Activated T-cell treated with anti-CD3 and anti-CD28 coated beads, Interleukin-2, amount 50 U/mL, for 24 hours (primary cell): Measurements from ENCODE around the gene ZBTB7A.

ENCODE experiments used
- DNase-seq: peaks from one replicate; pipeline ENCODE4 v3.0.0-alpha.2; 2020
- H3K27ac Mint-ChIP-seq: 2 replicates; pipeline ENCODE4 v1.8.0; 2020; ENCODE audit warnings: mild to moderate bottlenecking, mixed read lengths
- H3K27me3 Mint-ChIP-seq: 2 replicates; pipeline ENCODE4 v1.8.0; 2020; ENCODE audit warnings: mixed read lengths
- H3K36me3 Mint-ChIP-seq: 2 replicates; pipeline ENCODE4 v1.8.0; 2020; ENCODE audit warnings: low read depth, mixed read lengths
- H3K4me1 Mint-ChIP-seq: 2 replicates; pipeline ENCODE4 v1.8.0; 2020; ENCODE audit warnings: low read depth, mixed read lengths
- H3K4me3 Mint-ChIP-seq: 2 replicates; pipeline ENCODE4 v1.8.0; 2020; ENCODE audit warnings: mild to moderate bottlenecking, moderate library complexity, mixed read lengths
- H3K9me3 Mint-ChIP-seq: 2 replicates; pipeline ENCODE4 v1.8.0; 2020; ENCODE audit warnings: mixed read lengths

ZBTB7A gene

DNA sequence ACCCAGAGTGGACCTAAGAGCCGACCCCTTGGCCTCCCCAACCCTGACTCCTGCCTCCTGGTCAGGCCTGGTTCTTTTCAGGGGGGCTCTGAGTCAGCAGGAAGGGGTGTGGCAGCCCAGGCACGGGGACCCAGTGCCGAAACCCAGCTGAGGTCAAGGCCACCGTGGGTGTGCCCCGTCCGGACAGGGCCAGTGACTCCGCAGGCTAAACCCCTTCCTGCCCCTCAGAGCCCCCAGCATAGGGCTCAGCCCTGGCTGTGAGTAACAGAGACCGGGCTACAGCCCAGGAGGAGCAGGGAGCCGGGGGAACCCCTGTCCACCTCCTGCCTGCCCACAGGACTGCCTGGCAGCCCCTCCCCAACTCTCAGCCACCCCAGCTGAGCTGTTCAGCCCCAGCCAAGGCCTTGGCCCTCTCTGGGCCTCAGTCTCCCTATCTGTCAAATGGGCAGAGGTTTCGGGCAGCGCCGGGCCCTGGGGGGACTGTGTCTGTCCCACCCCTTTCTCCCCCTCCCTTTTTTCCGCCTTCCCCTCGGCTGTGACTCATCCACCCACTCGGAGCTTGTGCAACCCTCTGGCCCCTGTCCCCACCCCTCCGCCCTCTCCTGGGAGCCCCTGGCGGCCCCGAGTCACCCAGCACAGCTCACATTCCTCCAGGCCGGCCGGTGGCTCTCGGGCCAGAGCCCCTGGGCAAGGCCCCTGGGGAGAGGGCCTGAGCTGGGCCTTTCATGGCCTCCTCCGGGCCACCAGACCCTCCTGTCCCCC lies 8.6 kb downstream of the ZBTB7A start:
- Mint-ChIP-seq H3K36me3 (peaks cover 60% of the 10 kb centered on the region), H3K27me3 (no peaks in the 10 kb centered on the region), H3K9me3 (no peaks in the 10 kb centered on the region), H3K4me3 (peak overlapping the region; percentile 27), H3K27ac (peak overlapping the region; percentile 93), H3K4me1 (peaks cover 58% of the 10 kb centered on the region)
- DNase-seq = peak; percentile 80

- Mint-ChIP-seq H3K27ac (peak overlapping the region; percentile 26), H3K4me1 (peaks cover 55% of the 10 kb centered on the region), H3K4me3 (no peak overlapping the region), H3K27me3 (no peaks in the 10 kb centered on the region), H3K36me3 (peaks cover 66% of the 10 kb centered on the region), H3K9me3 (no peaks in the 10 kb centered on the region)
- no peak for DNase-seq
Observed at GRCh38 chr19:4055209-4055552, 11.5 kb downstream of the ZBTB7A start.

GRCh38 chr19:4054441-4055208 lies 12.1 kb downstream of the ZBTB7A start:
- Mint-ChIP-seq H3K4me3 (no peak overlapping the region), H3K36me3 (peaks cover 71% of the 10 kb centered on the region), H3K4me1 (peaks cover 56% of the 10 kb centered on the region), H3K9me3 (no peaks in the 10 kb centered on the region), H3K27ac (no peak overlapping the region), H3K27me3 (no peaks in the 10 kb centered on the region)
- no peak for DNase-seq

DNA sequence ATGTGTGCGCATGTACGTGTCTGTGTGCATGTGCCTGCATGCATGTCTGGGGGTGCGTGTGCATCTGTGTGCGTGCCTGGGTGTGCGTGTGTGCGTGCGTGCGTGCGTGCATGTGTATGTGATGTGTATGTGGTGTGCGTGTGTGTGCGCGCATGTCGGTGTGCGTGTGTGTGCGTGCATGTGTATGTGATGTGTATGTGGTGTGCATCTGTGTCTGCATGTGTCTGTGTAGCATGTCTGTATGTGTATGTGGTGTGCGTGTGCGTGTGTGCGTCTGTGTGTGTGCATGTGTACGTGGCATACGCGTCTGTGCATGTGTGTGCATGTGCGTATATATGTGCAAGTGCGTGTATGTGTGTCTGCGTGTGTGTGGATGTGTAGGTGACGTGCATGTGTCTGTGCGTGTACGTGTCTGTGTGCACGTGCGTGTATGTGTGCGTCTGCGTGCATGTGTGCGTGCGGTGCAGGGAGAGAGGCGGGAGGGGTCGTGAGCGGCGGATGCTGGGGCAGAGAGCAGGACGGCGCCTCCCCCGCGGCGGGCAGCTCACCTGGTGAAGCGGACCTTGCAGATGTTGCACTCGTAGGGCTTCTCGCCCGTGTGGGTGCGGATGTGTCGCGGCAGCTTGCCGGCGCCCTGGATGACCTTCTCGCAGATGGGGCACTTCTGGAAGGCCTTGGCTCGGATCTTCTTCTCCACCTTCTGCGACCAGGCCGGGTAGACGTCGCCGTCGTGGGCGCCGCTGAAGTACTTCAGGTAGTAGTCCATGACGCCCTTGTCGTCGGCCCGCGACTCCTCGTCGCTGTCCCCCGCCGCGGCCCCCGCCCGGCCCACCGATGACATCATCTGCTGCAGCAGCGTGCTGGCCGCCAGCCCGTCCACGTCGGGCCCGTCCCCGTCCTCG lies 13.0 kb downstream of the ZBTB7A start:
- peak overlapping the region; percentile 74 for H3K27ac Mint-ChIP-seq
- H3K4me1 Mint-ChIP-seq = peaks cover 54% of the 10 kb centered on the region
- H3K36me3 Mint-ChIP-seq = peaks cover 78% of the 10 kb centered on the region
- no peaks in the 10 kb centered on the region for H3K9me3 Mint-ChIP-seq
- no peak overlapping the region for H3K4me3 Mint-ChIP-seq
- H3K27me3 Mint-ChIP-seq = no peaks in the 10 kb centered on the region
- no peak for DNase-seq

- H3K9me3 Mint-ChIP-seq = no peaks in the 10 kb centered on the region
- peak overlapping the region; percentile 83 for H3K27ac Mint-ChIP-seq
- no peak overlapping the region for H3K4me3 Mint-ChIP-seq
- no peaks in the 10 kb centered on the region for H3K27me3 Mint-ChIP-seq
- H3K4me1 Mint-ChIP-seq = peaks cover 50% of the 10 kb centered on the region
- peaks cover 83% of the 10 kb centered on the region for H3K36me3 Mint-ChIP-seq
- no peak for DNase-seq
Observed at GRCh38 chr19:4052993-4053422, 13.7 kb downstream of the ZBTB7A start.

DNA sequence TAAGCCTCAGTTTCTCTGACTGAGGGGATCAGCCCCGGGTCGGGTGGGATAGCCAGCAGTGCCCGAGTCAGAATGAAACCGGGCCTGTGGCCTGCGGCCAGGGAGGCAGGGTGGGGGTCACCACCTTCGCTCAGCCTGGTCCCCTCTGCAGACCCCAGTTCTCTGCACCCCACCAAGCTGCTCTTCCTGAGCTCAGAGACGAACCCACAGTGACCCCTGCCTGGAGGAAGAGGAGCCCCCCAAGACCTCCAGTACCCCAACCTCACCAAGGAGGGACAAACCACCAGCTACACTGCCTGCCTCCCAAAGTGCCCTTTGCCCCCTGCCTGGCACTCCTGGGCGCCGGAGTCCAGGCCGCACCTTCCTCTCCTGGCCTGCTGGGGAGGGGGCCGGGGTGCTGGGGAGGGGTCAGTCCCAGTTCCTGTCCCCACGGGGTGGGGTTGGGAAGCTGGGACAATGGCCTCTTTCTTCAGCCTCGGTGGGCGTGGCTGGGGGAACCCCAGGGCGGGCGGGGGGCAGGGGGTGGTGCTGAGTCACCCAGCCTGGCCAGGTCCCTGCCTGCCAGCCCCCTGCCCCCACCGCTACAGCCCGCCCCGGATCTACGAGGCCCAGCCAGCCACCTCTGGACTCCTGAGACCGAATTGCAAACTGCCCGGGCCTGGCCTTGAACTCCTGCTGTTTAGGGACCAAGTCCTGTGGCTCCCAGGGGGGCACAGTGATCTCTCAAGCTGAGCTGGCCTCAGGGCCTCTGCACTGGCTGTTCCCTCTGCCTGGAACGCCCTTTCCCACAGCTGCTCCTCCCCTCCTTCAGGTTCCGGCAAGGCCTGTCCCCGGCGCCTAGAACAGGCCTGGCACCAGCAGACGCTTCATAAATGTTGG lies 14.3 kb downstream of the ZBTB7A start:
- H3K27ac Mint-ChIP-seq = peak overlapping the region; percentile 90
- H3K36me3 Mint-ChIP-seq = peaks cover 81% of the 10 kb centered on the region
- no peaks in the 10 kb centered on the region for H3K27me3 Mint-ChIP-seq
- peaks cover 44% of the 10 kb centered on the region for H3K4me1 Mint-ChIP-seq
- no peaks in the 10 kb centered on the region for H3K9me3 Mint-ChIP-seq
- H3K4me3 Mint-ChIP-seq = no peak overlapping the region
- DNase-seq = no peak

DNA sequence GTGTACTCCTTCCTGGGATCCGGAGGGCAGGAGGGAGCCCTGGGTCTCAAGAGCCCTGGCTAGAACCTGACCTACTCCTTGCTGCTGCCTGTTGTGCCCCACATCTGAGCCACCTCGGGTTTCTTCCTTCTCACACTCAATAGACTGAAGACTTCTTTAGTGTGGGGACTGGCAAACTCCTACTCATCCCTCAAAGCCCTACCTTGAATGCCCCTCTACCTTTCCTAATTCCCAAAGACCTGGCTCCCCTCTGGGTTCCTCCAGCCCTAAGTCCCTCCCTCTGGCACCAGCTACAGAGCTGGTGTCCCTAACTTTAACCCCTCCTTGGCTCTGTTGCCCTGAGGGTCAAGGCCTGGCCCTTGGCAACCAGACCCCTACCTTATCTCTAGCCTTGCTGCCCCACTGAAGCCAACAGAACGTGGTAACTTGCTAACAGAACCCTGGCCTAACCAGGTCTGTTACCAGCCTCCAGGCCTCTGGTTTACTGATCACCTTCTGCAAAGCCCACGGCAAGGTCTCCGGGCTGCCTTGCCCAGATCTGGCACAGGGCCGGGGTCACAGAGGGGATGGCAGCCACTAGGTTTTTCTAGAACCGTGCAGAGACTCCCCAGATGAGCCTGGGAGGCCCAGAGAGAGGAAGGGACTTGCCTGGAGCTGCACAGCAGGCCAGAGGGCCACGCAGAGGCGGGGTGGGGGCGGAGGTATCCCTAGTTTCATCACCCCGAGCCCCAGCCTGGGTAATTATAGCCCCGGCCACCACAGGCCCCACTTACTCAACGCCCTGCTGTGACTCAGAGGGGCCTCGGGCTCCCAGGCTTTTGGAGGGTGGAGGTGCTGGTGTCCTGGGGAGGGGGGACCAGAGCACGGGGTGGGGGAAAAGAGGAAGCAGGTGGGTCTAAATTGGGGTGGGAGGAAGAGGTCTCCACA lies 15.3 kb downstream of the ZBTB7A start:
- H3K36me3 Mint-ChIP-seq = peaks cover 78% of the 10 kb centered on the region
- H3K4me1 Mint-ChIP-seq = peaks cover 43% of the 10 kb centered on the region
- H3K27me3 Mint-ChIP-seq = no peaks in the 10 kb centered on the region
- H3K9me3 Mint-ChIP-seq = no peaks in the 10 kb centered on the region
- peak overlapping the region; percentile 18 for H3K4me3 Mint-ChIP-seq
- peak overlapping the region; percentile 90 for H3K27ac Mint-ChIP-seq
- DNase-seq = no peak

DNA sequence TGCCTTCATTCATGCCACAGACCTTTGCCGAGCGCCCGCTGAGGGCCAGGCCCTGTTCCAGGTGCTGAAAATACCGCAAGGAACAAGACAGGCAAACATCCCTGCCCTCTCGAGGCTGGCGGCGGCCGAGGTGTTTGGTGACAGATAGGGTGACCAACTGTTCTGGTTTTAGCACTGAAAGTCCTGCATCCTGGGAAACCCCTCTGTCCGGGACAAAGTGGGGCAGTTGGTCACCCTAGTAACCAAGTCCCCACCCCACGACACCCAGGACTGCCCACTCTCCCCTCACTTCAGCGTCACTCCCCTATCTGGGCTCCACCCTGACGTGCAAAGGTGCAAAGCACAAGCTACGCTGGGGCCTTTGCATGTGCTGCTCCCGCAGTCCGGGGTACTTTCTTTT lies 17.3 kb downstream of the ZBTB7A start:
- Mint-ChIP-seq H3K36me3 (peaks cover 76% of the 10 kb centered on the region), H3K27ac (peak overlapping the region; percentile 45), H3K27me3 (no peaks in the 10 kb centered on the region), H3K9me3 (no peaks in the 10 kb centered on the region), H3K4me3 (no peak overlapping the region), H3K4me1 (peaks cover 39% of the 10 kb centered on the region)
- no peak for DNase-seq

DNA sequence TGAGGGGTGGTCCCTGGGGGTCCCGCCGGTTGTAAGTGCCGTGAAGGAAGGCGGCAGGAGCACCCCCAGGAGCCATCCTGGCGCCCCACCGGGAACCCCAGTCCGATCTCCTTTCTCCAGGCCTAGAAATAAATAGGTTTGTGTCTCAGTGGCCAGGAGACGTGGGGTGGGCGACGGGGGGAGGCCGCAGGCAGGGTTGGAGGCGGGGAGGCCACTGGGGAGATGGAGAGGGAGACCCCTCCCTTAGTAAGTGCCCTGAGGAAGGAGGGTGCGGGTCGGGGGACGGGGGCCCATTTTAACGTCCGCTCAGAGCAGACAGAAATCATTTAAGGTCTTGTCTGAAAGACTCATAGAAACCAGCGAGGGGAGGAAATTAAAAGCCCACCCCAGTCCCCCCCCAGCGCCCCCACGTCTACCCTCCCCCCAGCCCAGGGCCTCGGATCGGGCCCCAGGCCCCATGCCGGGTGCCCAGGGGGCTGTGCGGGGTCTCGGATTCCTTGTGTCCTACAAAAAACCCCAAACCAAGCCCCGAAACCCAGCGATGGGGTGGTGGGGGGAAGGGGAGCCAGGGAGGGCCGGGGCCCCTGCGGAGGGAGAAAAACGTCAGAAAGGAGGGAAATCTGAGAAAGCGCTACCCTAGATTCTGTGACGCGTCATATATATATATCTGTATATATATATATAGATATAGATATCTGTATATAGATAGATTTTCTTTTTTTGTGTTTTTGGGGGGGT lies 19.6 kb downstream of the ZBTB7A start:
- peaks cover 67% of the 10 kb centered on the region for H3K36me3 Mint-ChIP-seq
- no peak for DNase-seq
- no peak overlapping the region for H3K27ac Mint-ChIP-seq
- H3K27me3 Mint-ChIP-seq = no peaks in the 10 kb centered on the region
- no peaks in the 10 kb centered on the region for H3K9me3 Mint-ChIP-seq
- H3K4me1 Mint-ChIP-seq = peaks cover 25% of the 10 kb centered on the region
- no peak overlapping the region for H3K4me3 Mint-ChIP-seq

- H3K27ac Mint-ChIP-seq = peak overlapping the region; percentile 78
- H3K9me3 Mint-ChIP-seq = no peaks in the 10 kb centered on the region
- H3K4me1 Mint-ChIP-seq = peaks cover 17% of the 10 kb centered on the region
- H3K27me3 Mint-ChIP-seq = no peaks in the 10 kb centered on the region
- H3K4me3 Mint-ChIP-seq = no peak overlapping the region
- peaks cover 62% of the 10 kb centered on the region for H3K36me3 Mint-ChIP-seq
- DNase-seq = no peak
Observed at GRCh38 chr19:4046362-4046691, 20.4 kb downstream of the ZBTB7A start.

- no peaks in the 10 kb centered on the region for H3K9me3 Mint-ChIP-seq
- peak overlapping the region; percentile 78 for H3K27ac Mint-ChIP-seq
- no peaks in the 10 kb centered on the region for H3K27me3 Mint-ChIP-seq
- H3K36me3 Mint-ChIP-seq = peaks cover 60% of the 10 kb centered on the region
- DNase-seq = no peak
- no peak overlapping the region for H3K4me3 Mint-ChIP-seq
- H3K4me1 Mint-ChIP-seq = peaks cover 14% of the 10 kb centered on the region
Observed at GRCh38 chr19:4045597-4046361, 20.9 kb downstream of the ZBTB7A start.

- H3K4me1 Mint-ChIP-seq = peaks cover 9% of the 10 kb centered on the region
- peaks cover 56% of the 10 kb centered on the region for H3K36me3 Mint-ChIP-seq
- H3K4me3 Mint-ChIP-seq = no peak overlapping the region
- no peak for DNase-seq
- peak overlapping the region; percentile 22 for H3K27ac Mint-ChIP-seq
- no peaks in the 10 kb centered on the region for H3K27me3 Mint-ChIP-seq
- H3K9me3 Mint-ChIP-seq = no peaks in the 10 kb centered on the region
Observed at GRCh38 chr19:4044990-4045465, 21.7 kb downstream of the ZBTB7A start.
